ENCODE data around the gene SPINT1.

Gene SPINT1

GRCh38 chr15:40843885-40844695 is at the start of gene SPINT1:
Gene SPINT1, plus strand, starts transcription at chr15:40844048. Its CDS starts 507 bp downstream, at chr15:40844555.
- no peak for DNase-seq (ENCODE audit: low spot score)

GRCh38 chr15:40796041-40796440 is 47.8 kb upstream of the SPINT1 start:
- DNase-seq (ENCODE audit: low spot score), result no peak

- DNase-seq (ENCODE audit: low spot score), result no peak
These were observed 47.3 kb upstream of the SPINT1 start for GRCh38 chr15:40796512-40796911.

GRCh38 chr15:40799523-40799922 is 44.3 kb upstream of the SPINT1 start:
- no peak for DNase-seq (ENCODE audit: low spot score)

GRCh38 chr15:40803076-40803475 is 40.8 kb upstream of the SPINT1 start:
- no peak for DNase-seq (ENCODE audit: low spot score)

GRCh38 chr15:40803688-40804087 is 40.2 kb upstream of the SPINT1 start:
- no peak for DNase-seq (ENCODE audit: low spot score)

- no peak for DNase-seq (ENCODE audit: low spot score)
These were observed 37.2 kb upstream of the SPINT1 start for GRCh38 chr15:40806672-40807027.

GRCh38 chr15:40807028-40807887 is 36.6 kb upstream of the SPINT1 start, which contains the start of the genes DNAJC17 and ZFYVE19:
Gene DNAJC17, minus strand, starts transcription at chr15:40807473. Its CDS starts 27 bp downstream, at chr15:40807446.
Gene ZFYVE19, plus strand, starts transcription at chr15:40807089. Its CDS starts 501 bp downstream, at chr15:40807590.
- peak; percentile 99 for DNase-seq (ENCODE audit: low spot score)

GRCh38 chr15:40807888-40808461 is 35.9 kb upstream of the SPINT1 start:
- no peak for DNase-seq (ENCODE audit: low spot score)

GRCh38 chr15:40808861-40809450 is 34.9 kb upstream of the SPINT1 start:
- no peak for DNase-seq (ENCODE audit: low spot score)

- DNase-seq (ENCODE audit: low spot score), result no peak
These were observed 31.0 kb upstream of the SPINT1 start for GRCh38 chr15:40812721-40813425.

GRCh38 chr15:40815042-40815698 is 28.7 kb upstream of the SPINT1 start:
- peak; percentile 37 for DNase-seq (ENCODE audit: low spot score)

- no peak for DNase-seq (ENCODE audit: low spot score)
These were observed 24.8 kb upstream of the SPINT1 start for GRCh38 chr15:40819048-40819447.

- no peak for DNase-seq (ENCODE audit: low spot score)
These were observed 22.7 kb upstream of the SPINT1 start for GRCh38 chr15:40821195-40821594.

GRCh38 chr15:40823572-40824343 is 20.1 kb upstream of the SPINT1 start:
- no peak for DNase-seq (ENCODE audit: low spot score)

- DNase-seq (ENCODE audit: low spot score), result no peak
These were observed 18.0 kb upstream of the SPINT1 start for GRCh38 chr15:40825661-40826422.

- no peak for DNase-seq (ENCODE audit: low spot score)
These were observed 17.3 kb upstream of the SPINT1 start for GRCh38 chr15:40826423-40827075.

GRCh38 chr15:40828447-40829036 is 15.3 kb upstream of the SPINT1 start, which contains the start of gene PPP1R14D:
Gene PPP1R14D, minus strand, starts transcription at chr15:40828708. Its CDS starts 67 bp downstream, at chr15:40828641.
- DNase-seq (ENCODE audit: low spot score), result no peak

Data from cerebellar cortex (tissue), 1 donor.